CD4-positive, alpha-beta T cell treated with Interleukin-4 for 1 hour (primary cell): ENCODE data around the gene HASPIN.

Experiments
- DNase-seq, 2 donors: peaks; one replicate each; pipeline ENCODE4 v3.0.0-alpha.2; 2020 to 2022

Gene HASPIN

DNA sequence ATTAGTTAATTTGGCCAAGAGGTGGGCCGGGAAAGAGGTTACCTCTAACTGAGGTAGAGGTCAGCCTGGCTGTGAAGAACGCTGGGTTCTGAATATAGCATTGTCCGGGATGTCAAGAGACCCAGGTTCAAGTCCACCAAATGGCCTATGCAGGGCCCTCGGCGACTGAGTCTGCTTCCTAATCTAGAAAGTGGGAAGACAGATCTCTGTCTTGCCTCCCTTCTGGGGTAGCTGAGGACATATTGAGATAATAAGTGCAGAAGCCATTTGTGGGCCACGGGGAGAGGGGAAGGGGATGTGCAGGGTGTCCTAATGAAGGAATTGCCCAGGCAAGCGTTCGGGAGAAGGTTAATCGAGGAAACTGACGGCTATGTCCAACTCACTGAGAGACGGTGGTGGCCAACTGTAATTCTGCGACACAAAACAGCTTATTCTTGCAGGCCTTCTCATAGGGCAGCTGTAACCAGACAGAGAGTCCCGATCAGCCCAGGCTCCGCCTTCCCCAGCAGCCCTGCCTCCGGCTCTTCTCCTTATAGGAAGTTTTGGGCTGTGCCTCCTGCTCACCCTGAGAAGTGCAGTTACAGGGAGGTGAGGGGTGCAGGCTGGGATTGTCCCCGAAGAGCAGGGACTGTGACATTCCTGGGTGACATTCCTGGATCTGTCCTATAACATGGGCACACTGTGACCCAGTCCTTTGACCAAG is 15.9 kb downstream of the HASPIN start:
- no peak for DNase-seq

GRCh38 chr17:3740611-3741073 is 16.9 kb downstream of the HASPIN start:
- peak; percentile 58 to 62 for DNase-seq

GRCh38 chr17:3744014-3744413 is 20.3 kb downstream of the HASPIN start:
- no peak for DNase-seq

- DNase-seq: no peak
Measured at GRCh38 chr17:3745071-3745470, 21.4 kb downstream of the HASPIN start.

- no peak for DNase-seq
Measured at GRCh38 chr17:3747805-3748204, 24.1 kb downstream of the HASPIN start.

- no peak for DNase-seq
Measured at GRCh38 chr17:3748576-3748975, 24.9 kb downstream of the HASPIN start.

DNA sequence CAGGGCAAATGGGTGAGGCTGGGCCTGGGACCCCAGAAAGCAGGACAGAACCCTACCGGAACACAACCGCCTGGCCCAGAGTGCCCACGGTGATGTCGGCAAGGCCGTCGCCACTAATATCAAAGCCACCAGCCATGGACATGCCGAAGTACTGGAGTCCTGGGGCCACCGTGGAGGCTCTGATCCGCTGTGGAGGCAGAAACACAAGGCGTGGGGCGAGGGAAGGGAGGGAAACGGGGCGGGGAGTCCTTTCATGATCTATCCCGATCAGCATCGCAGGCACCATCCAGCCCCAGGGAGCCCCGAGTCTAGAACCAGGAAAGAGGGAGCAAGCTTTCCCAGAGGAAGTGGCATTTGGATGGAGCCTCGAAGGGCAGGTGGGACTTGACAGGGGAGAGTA is 26.6 kb downstream of the HASPIN start:
- DNase-seq: no peak

GRCh38 chr17:3750926-3751325 is 27.2 kb downstream of the HASPIN start:
- DNase-seq: peak; percentile 42 to 57

GRCh38 chr17:3751836-3752235 is 28.1 kb downstream of the HASPIN start:
- no peak for DNase-seq

GRCh38 chr17:3753624-3754023 is 29.9 kb downstream of the HASPIN start:
- DNase-seq: no peak

DNA sequence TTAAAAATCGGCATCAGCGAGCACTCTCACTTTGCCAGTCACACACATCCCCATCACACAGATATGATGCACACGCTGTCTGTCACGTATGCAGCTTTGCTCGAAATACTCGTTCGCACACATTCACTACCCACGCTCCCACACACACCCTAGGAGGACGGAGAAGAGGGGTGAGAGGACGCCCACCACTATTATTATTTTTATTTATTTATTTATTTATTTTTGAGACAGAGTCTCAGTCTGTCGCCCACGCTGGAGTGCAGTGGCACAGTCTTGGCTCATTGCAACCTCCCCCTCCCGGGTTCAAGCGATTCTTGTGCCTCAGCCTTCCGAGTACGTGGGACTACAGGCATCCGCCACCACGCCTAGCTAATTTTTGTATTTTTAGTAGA is 30.4 kb downstream of the HASPIN start:
- no peak for DNase-seq

GRCh38 chr17:3754458-3755334 is 31.0 kb downstream of the HASPIN start:
- peak; percentile 87 for DNase-seq

- no peak for DNase-seq
Measured at GRCh38 chr17:3755335-3756030, 31.8 kb downstream of the HASPIN start.

GRCh38 chr17:3759597-3760216 is 36.0 kb downstream of the HASPIN start:
- no peak for DNase-seq

DNA sequence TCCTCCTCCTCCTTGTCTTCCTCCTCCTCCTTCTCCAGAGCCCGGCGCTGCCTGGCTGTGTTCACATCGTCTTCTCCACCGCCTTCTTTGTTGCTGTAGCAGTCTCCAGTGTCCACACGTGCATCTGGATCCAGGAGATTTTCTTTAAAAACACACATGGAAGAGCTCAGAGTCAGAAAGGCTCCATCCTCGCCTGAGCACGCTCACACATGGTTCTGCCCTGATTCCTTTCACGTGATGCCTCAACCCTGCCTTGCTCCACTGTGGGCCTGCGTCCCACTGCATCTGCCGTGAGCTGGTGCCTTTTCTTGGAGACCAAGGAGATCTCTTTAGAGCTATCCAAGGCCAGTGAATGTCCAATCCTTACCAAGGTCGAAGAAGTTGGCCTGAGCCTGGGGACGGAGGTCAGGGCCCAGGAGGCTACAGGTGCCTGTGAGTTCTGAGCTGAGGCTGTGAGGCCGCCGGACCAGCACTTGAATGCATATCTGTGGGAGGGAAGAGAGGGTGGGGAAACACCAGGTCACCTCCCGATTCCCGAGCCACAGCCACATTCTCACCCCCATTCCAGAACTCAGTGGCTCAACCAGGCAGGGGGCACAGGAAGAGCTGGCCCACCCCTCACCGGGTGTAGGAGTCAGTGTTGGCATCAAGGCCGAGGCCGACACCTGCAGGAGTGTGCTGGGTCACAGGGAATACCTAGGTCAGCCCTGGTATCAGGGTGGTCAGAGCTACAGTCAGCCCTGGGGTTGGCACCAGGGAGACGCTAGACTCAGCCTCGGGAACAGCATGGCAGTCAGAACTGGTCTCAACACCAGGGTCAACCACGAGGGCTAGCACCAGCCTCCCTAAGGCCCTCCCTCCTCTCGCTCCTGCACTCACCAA is 37.6 kb downstream of the HASPIN start:
- DNase-seq: no peak

- no peak for DNase-seq
Measured at GRCh38 chr17:3761918-3762380, 38.2 kb downstream of the HASPIN start.

DNA sequence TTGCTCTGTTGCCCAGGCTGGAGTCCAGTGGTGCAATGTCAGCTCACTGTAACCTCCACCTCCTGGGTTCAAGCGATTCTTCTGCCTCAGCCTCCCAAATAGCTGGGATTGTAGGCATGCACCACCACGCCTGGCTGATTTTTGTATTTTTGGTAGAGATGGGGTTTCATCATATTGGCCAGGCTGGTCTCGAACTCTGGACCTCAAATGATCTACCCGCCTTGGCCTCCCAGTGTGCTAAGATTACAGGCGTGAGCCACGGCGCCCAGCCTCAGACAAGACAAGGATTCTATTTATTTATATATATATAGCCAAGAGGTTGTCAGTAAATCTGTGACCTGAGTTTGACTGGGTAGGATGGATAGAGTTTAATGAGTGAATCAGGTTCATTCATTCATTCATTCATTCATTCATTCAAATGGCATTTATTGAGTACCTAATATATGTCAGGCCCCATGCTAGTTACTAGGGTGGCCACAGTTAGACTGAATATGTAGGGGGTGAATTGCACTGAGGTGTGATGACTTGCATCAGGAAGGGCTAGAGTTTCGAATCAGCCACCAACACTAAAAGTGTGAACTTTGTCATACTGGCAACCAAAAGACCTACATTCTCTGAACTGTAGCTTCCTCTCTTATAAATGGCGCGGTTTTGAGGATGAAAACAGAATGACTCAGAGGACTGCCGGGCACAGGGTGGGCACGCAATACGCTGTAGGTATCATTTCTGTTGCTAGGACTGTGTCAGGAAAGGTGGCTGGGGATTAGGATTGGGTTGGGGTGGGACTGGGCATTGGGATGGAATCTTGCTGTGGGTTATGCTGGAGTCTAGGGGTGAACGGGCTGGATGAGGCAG is 39.4 kb downstream of the HASPIN start:
- peak; percentile 38 to 61 for DNase-seq

GRCh38 chr17:3763777-3764170 is 40.1 kb downstream of the HASPIN start:
- no peak for DNase-seq

GRCh38 chr17:3765981-3766380 is 42.3 kb downstream of the HASPIN start:
- no peak for DNase-seq

- peak; percentile 24 to 34 for DNase-seq
Measured at GRCh38 chr17:3766779-3767178, 43.1 kb downstream of the HASPIN start.

GRCh38 chr17:3768341-3768740 is 44.6 kb downstream of the HASPIN start:
- no peak for DNase-seq
